Karpas-422 (cell line): ENCODE data around the gene FGFRL1. TPM values are rescaled to one million over a fixed set of nuclear protein-coding genes. Genes with fewer than 3 reads are reported as not detected.

ENCODE experiments used
- DNase-seq: peaks from one replicate; pipeline ENCODE4 v3.0.0-alpha.2; 2015
- H2AFZ ChIP-seq: fragments of 200-600 bp; sonication (generic); 2 replicates; pipeline ENCODE4 v1.6.1; 2014; ENCODE audit warnings: antibody characterized with exemption, low read length, mixed read lengths
- H3K27ac ChIP-seq: fragments of 200-600 bp; sonication (generic); 2 replicates; pipeline ENCODE4 v1.5.1; 2014; ENCODE audit warnings: mild to moderate bottlenecking, low read length, moderate library complexity
- H3K27me3 ChIP-seq: fragments of 200-600 bp; sonication (generic); 2 replicates; pipeline ENCODE4 v1.6.1; 2014; ENCODE audit warnings: low read length, mixed read lengths
- H3K36me3 ChIP-seq: fragments of 200-600 bp; sonication (generic); 2 replicates; pipeline ENCODE4 v1.6.1; 2014; ENCODE audit warnings: low read length, mixed read lengths; ENCODE audit not compliant: insufficient read depth
- H3K4me1 ChIP-seq: fragments of 200-600 bp; sonication (generic); 2 replicates; pipeline ENCODE4 v1.6.1; 2014; ENCODE audit warnings: mild to moderate bottlenecking, low read length, mixed read lengths
- H3K4me2 ChIP-seq: fragments of 200-600 bp; sonication (generic); 2 replicates; pipeline ENCODE4 v1.6.1; 2014; ENCODE audit warnings: low read length, low read depth, mild to moderate bottlenecking; ENCODE audit not compliant: poor library complexity, severe bottlenecking
- H3K4me3 ChIP-seq: fragments of 200-600 bp; sonication (generic); 2 replicates; pipeline ENCODE4 v1.5.1; 2014; ENCODE audit warnings: mild to moderate bottlenecking, antibody characterized with exemption, low read length, mixed read lengths
- H3K79me2 ChIP-seq: fragments of 200-600 bp; sonication (generic); 2 replicates; pipeline ENCODE4 v1.6.1; 2014; ENCODE audit warnings: mild to moderate bottlenecking, low read length, mixed read lengths
- H3K9ac ChIP-seq: fragments of 200-600 bp; sonication (generic); 2 replicates; pipeline ENCODE4 v1.6.0; 2014; ENCODE audit warnings: low read length
- H3K9me2 ChIP-seq: fragments of 200-600 bp; sonication (generic), shearing (Covaris generic); replicated peaks from 2 replicates; pipeline ENCODE4 v1.6.0; 2014; ENCODE audit warnings: mild to moderate bottlenecking, low read length, moderate library complexity; ENCODE audit not compliant: insufficient read depth
- H3K9me3 ChIP-seq: fragments of 300-700, 200-600 bp; sonication (generic); 2 replicates; pipeline ENCODE4 v1.6.1; 2014; ENCODE audit warnings: low read length, mixed read lengths
- H4K20me1 ChIP-seq: fragments of 200-600 bp; sonication (generic); 2 replicates; pipeline ENCODE4 v1.6.1; 2014; ENCODE audit warnings: mild to moderate bottlenecking, antibody characterized with exemption, low read length, low read depth; ENCODE audit not compliant: insufficient read depth
- total RNA-seq: library from RNA; depleted of rRNA; stranded (reverse); fragments of >200 nt; shearing (Covaris generic); gene quantifications from 2 replicates; pipeline ENCODE4 v1.2.3, GENCODE V29; 2014; ENCODE audit warnings: low replicate concordance

Gene FGFRL1
- total RNA-seq, 1 experiment from 2014 or later: not detected

GRCh38 chr4:1039493-1040343 lies 28.3 kb downstream of the FGFRL1 start:
- Histone ChIP-seq H4K20me1 (no peaks in the 10 kb centered on the region), H3K9ac (no peak overlapping the region), H3K36me3 (no peaks in the 10 kb centered on the region), H3K27ac (no peak overlapping the region), H3K79me2 (no peaks in the 10 kb centered on the region), H3K4me1 (no peaks in the 10 kb centered on the region), H3K4me2 (no peak overlapping the region), H2AFZ (no peak overlapping the region), H3K27me3 (no peaks in the 10 kb centered on the region), H3K9me3 (no peaks in the 10 kb centered on the region), H3K4me3 (no peak overlapping the region), H3K9me2 (no peaks in the 10 kb centered on the region)
- DNase-seq: no peak

GRCh38 chr4:1040344-1041146 lies 29.1 kb downstream of the FGFRL1 start:
- Histone ChIP-seq H3K79me2 (no peaks in the 10 kb centered on the region), H3K4me2 (no peak overlapping the region), H3K9me3 (no peaks in the 10 kb centered on the region), H3K4me1 (no peaks in the 10 kb centered on the region), H3K27me3 (no peaks in the 10 kb centered on the region), H2AFZ (no peak overlapping the region), H4K20me1 (no peaks in the 10 kb centered on the region), H3K9ac (no peak overlapping the region), H3K36me3 (no peaks in the 10 kb centered on the region), H3K9me2 (no peaks in the 10 kb centered on the region), H3K4me3 (no peak overlapping the region), H3K27ac (no peak overlapping the region)
- no peak for DNase-seq

- Histone ChIP-seq H3K4me1 (no peaks in the 10 kb centered on the region), H3K9me3 (no peaks in the 10 kb centered on the region), H3K36me3 (no peaks in the 10 kb centered on the region), H3K79me2 (no peaks in the 10 kb centered on the region), H3K4me2 (no peak overlapping the region), H3K4me3 (no peak overlapping the region), H3K27me3 (no peaks in the 10 kb centered on the region), H2AFZ (no peak overlapping the region), H3K27ac (no peak overlapping the region), H3K9me2 (no peaks in the 10 kb centered on the region), H4K20me1 (no peaks in the 10 kb centered on the region), H3K9ac (no peak overlapping the region)
- DNase-seq: no peak
These were observed 29.9 kb downstream of the FGFRL1 start for GRCh38 chr4:1041147-1041935.

GRCh38 chr4:1041936-1042330 lies 30.5 kb downstream of the FGFRL1 start:
- no peaks in the 10 kb centered on the region for H3K4me1 ChIP-seq
- H3K9ac ChIP-seq: no peak overlapping the region
- H3K27ac ChIP-seq: no peak overlapping the region
- no peak overlapping the region for H3K4me3 ChIP-seq
- DNase-seq: no peak
- no peaks in the 10 kb centered on the region for H3K36me3 ChIP-seq
- no peaks in the 10 kb centered on the region for H3K9me3 ChIP-seq
- no peaks in the 10 kb centered on the region for H3K79me2 ChIP-seq
- no peak overlapping the region for H2AFZ ChIP-seq
- no peaks in the 10 kb centered on the region for H3K27me3 ChIP-seq
- H4K20me1 ChIP-seq: no peaks in the 10 kb centered on the region
- H3K9me2 ChIP-seq: no peaks in the 10 kb centered on the region
- H3K4me2 ChIP-seq: no peak overlapping the region

GRCh38 chr4:1042352-1043055 lies 31.1 kb downstream of the FGFRL1 start:
- Histone ChIP-seq H3K4me1 (no peaks in the 10 kb centered on the region), H4K20me1 (no peaks in the 10 kb centered on the region), H3K27ac (no peak overlapping the region), H3K36me3 (no peaks in the 10 kb centered on the region), H3K9me3 (no peaks in the 10 kb centered on the region), H2AFZ (no peak overlapping the region), H3K27me3 (no peaks in the 10 kb centered on the region), H3K9me2 (no peaks in the 10 kb centered on the region), H3K79me2 (no peaks in the 10 kb centered on the region), H3K4me2 (no peak overlapping the region), H3K9ac (no peak overlapping the region), H3K4me3 (no peak overlapping the region)
- DNase-seq: no peak

- H3K9me3 ChIP-seq: no peaks in the 10 kb centered on the region
- no peak overlapping the region for H2AFZ ChIP-seq
- H3K9ac ChIP-seq: no peak overlapping the region
- H3K4me2 ChIP-seq: no peak overlapping the region
- H3K27me3 ChIP-seq: no peaks in the 10 kb centered on the region
- H3K9me2 ChIP-seq: no peaks in the 10 kb centered on the region
- H3K4me1 ChIP-seq: no peaks in the 10 kb centered on the region
- no peak overlapping the region for H3K4me3 ChIP-seq
- no peaks in the 10 kb centered on the region for H4K20me1 ChIP-seq
- DNase-seq: no peak
- H3K79me2 ChIP-seq: no peaks in the 10 kb centered on the region
- no peaks in the 10 kb centered on the region for H3K36me3 ChIP-seq
- H3K27ac ChIP-seq: no peak overlapping the region
These were observed 31.7 kb downstream of the FGFRL1 start for GRCh38 chr4:1043162-1043561.

GRCh38 chr4:1043651-1044468 lies 32.4 kb downstream of the FGFRL1 start:
- Histone ChIP-seq H3K9me2 (no peaks in the 10 kb centered on the region), H3K79me2 (no peaks in the 10 kb centered on the region), H3K9me3 (no peaks in the 10 kb centered on the region), H3K36me3 (no peaks in the 10 kb centered on the region), H3K27ac (no peak overlapping the region), H3K4me2 (no peak overlapping the region), H3K27me3 (no peaks in the 10 kb centered on the region), H3K4me3 (no peak overlapping the region), H3K9ac (no peak overlapping the region), H2AFZ (no peak overlapping the region), H3K4me1 (no peaks in the 10 kb centered on the region), H4K20me1 (no peaks in the 10 kb centered on the region)
- no peak for DNase-seq
